IMR-90 (cell line): ENCODE results near the gene IGF1R. TPM values are rescaled to one million over a fixed set of nuclear protein-coding genes. Genes with fewer than 3 reads are reported as not detected.

ENCODE experiments used
- ATAC-seq: fragments of 200-7000 bp; cut with Tn5 transposase; 2 replicates; pipeline ENCODE4 v1.9.1; 2020; ENCODE audit warnings: low read depth, mild to moderate bottlenecking, moderate library complexity
- BruUV-seq: library from RNA; stranded (reverse); fragments of 400-500 nt; replicated peaks from 2 replicates; lab custom pipeline; 2021; lab: Mats Ljungman, UMichigan
- CTCF ChIA-PET: fragments of 300-600 bp; formaldehyde crosslinking; extraction: SDS; loops from one replicate; lab custom pipeline; 2021; ENCODE audit warnings: antibody characterized with exemption; lab: Yijun Ruan, JAX
- POLR2A ChIA-PET: fragments of 300-600 bp; sonication (Branson Sonifier 250); formaldehyde crosslinking; loops from one replicate; lab custom pipeline; 2022; ENCODE audit warnings: antibody characterized with exemption; ENCODE audit not compliant: unreplicated experiment; lab: Charles Lee
- DNase-seq: peaks from one replicate; pipeline ENCODE4 v3.0.0; 2013
- H2AFZ ChIP-seq: replicated peaks from 2 replicates; pipeline ENCODE3; 2013; ENCODE audit warnings: low read length, mild to moderate bottlenecking; ENCODE audit not compliant: poor library complexity
- H2AK5ac ChIP-seq: 2 replicates; pipeline ENCODE4 v1.6.1; 2013; ENCODE audit warnings: low read depth, low read length, inconsistent platforms
- H2AK9ac ChIP-seq: replicated peaks from 2 replicates; pipeline ENCODE3; 2013; ENCODE audit warnings: mild to moderate bottlenecking, low read depth, low read length, moderate library complexity; ENCODE audit not compliant: poor library complexity
- H2BK120ac ChIP-seq: 2 replicates; pipeline ENCODE4 v1.6.1; 2013; ENCODE audit warnings: low read depth, low read length, inconsistent platforms
- H2BK15ac ChIP-seq: 3 replicates; pipeline ENCODE4 v1.6.1; 2013; ENCODE audit warnings: low read depth, low read length, inconsistent platforms
- H2BK20ac ChIP-seq: 2 replicates; pipeline ENCODE4 v1.6.1; 2013; ENCODE audit warnings: low read depth, mild to moderate bottlenecking, inconsistent platforms, low read length, moderate library complexity
- H2BK5ac ChIP-seq: 2 replicates; pipeline ENCODE4 v1.6.1; 2013; ENCODE audit warnings: mild to moderate bottlenecking, low read depth, low read length, inconsistent platforms; ENCODE audit not compliant: poor library complexity, severe bottlenecking
- H3K14ac ChIP-seq: replicated peaks from 2 replicates; pipeline ENCODE4 v1.6.1; 2013; ENCODE audit warnings: low read depth, low read length, inconsistent platforms
- H3K18ac ChIP-seq: 2 replicates; pipeline ENCODE4 v1.6.1; 2013; ENCODE audit warnings: low read depth, low read length, control low read depth
- H3K23ac ChIP-seq: 2 replicates; pipeline ENCODE4 v1.6.1; 2013; ENCODE audit warnings: low read depth, low read length, inconsistent platforms
- H3K27ac ChIP-seq: 2 replicates; pipeline ENCODE4 v1.5.1; 2013; ENCODE audit warnings: mild to moderate bottlenecking, control low read depth, low read length; ENCODE audit not compliant: insufficient read depth
- H3K27me3 ChIP-seq: 2 replicates; pipeline ENCODE4 v1.6.1; 2013; ENCODE audit warnings: low read length; ENCODE audit not compliant: control insufficient read depth, insufficient read depth
- H3K36me3 ChIP-seq: 2 replicates; pipeline ENCODE4 v1.6.1; 2013; ENCODE audit warnings: low read length, mixed read lengths; ENCODE audit not compliant: control insufficient read depth, insufficient read depth
- H3K4ac ChIP-seq: 2 replicates; pipeline ENCODE4 v1.6.1; 2013; ENCODE audit warnings: low read depth, low read length, inconsistent platforms
- H3K4me1 ChIP-seq: 2 replicates; pipeline ENCODE4 v1.6.1; 2013; ENCODE audit warnings: low read length, mixed read lengths; ENCODE audit not compliant: control insufficient read depth, insufficient read depth
- H3K4me2 ChIP-seq: 2 replicates; pipeline ENCODE4 v1.6.1; 2013; ENCODE audit warnings: low read depth, mild to moderate bottlenecking, control low read depth, low read length, moderate library complexity
- H3K4me3 ChIP-seq: 2 replicates; pipeline ENCODE4 v1.5.1; 2013; ENCODE audit warnings: low read depth, mild to moderate bottlenecking, control low read depth, low read length, moderate library complexity; ENCODE audit not compliant: insufficient read depth
- H3K56ac ChIP-seq: 2 replicates; pipeline ENCODE4 v1.6.1; 2013; ENCODE audit warnings: low read length, inconsistent platforms; ENCODE audit not compliant: insufficient read depth; ENCODE audit errors: extremely low read depth
- H3K79me1 ChIP-seq, 2 experiments: 2 replicates each; pipeline ENCODE4 v1.6.1; 2013; ENCODE audit warnings: low read length in 2 of 2, inconsistent platforms in 1 of 2, low read depth in 1 of 2
- H3K9ac ChIP-seq: 2 replicates; pipeline ENCODE4 v1.6.1; 2013; ENCODE audit warnings: low read depth, low read length, control low read depth
- H3K9me1 ChIP-seq: 2 replicates; pipeline ENCODE4 v1.6.1; 2013; ENCODE audit warnings: low read length, inconsistent platforms; ENCODE audit not compliant: insufficient read depth
- H3K9me3 ChIP-seq: 2 replicates; pipeline ENCODE4 v1.6.1; 2013; ENCODE audit warnings: low read length; ENCODE audit not compliant: control insufficient read depth, insufficient read depth
- H4K20me1 ChIP-seq: 2 replicates; pipeline ENCODE4 v1.6.1; 2013; ENCODE audit warnings: low read length, inconsistent platforms; ENCODE audit not compliant: insufficient read depth
- H4K5ac ChIP-seq: 2 replicates; pipeline ENCODE4 v1.6.1; 2013; ENCODE audit warnings: mild to moderate bottlenecking, low read depth, low read length, control low read depth
- H4K8ac ChIP-seq, 2 experiments: 2 replicates each; pipeline ENCODE4 v1.6.1; 2013; ENCODE audit warnings: low read depth in 2 of 2, low read length in 2 of 2, control low read depth in 1 of 2, inconsistent platforms in 1 of 2
- H4K91ac ChIP-seq: 2 replicates; pipeline ENCODE4 v1.6.1; 2013; ENCODE audit warnings: low read depth, low read length, inconsistent platforms; ENCODE audit not compliant: insufficient read depth
- BHLHE40 ChIP-seq: fragments of 150-350 bp; IDR thresholded peaks from 2 replicates; pipeline ENCODE4 v1.6.1; 2016; ENCODE audit warnings: mild to moderate bottlenecking, low read depth, low read length
- CEBPB ChIP-seq: IDR thresholded peaks from 2 replicates; pipeline ENCODE4 v1.6.1; 2012; ENCODE audit warnings: low read depth, low read length, improper control_type of control experiment
- CHD1 ChIP-seq: IDR thresholded peaks from 2 replicates; pipeline ENCODE4 v1.6.1; 2012; ENCODE audit warnings: low read depth, low read length, improper control_type of control experiment
- CTCF ChIP-seq: conservative IDR thresholded peaks from 2 replicates; pipeline ENCODE4 v1.5.1; 2012; ENCODE audit warnings: mild to moderate bottlenecking, low read depth, low read length, improper control_type of control experiment
- ELK1 ChIP-seq: fragments of 150-350 bp; IDR thresholded peaks from 2 replicates; pipeline ENCODE4 v1.6.1; 2016; ENCODE audit warnings: low read depth, mild to moderate bottlenecking, low read length, moderate library complexity, borderline replicate concordance
- FOS ChIP-seq: fragments of 150-350 bp; IDR thresholded peaks from 2 replicates; pipeline ENCODE4 v1.6.1; 2016; ENCODE audit warnings: low read depth, low read length
- MAFK ChIP-seq: IDR thresholded peaks from 2 replicates; pipeline ENCODE4 v1.6.1; 2012; ENCODE audit warnings: low read depth, low read length, improper control_type of control experiment
- MAZ ChIP-seq: IDR thresholded peaks from 2 replicates; pipeline ENCODE4 v1.6.1; 2012; ENCODE audit warnings: low read depth, mild to moderate bottlenecking, low read length, improper control_type of control experiment, moderate library complexity, borderline replicate concordance
- MXI1 ChIP-seq: IDR thresholded peaks from 2 replicates; pipeline ENCODE4 v1.6.1; 2012; ENCODE audit warnings: low read depth, mild to moderate bottlenecking, low read length, moderate library complexity, borderline replicate concordance
- NFE2L2 ChIP-seq: fragments of 150-350 bp; IDR thresholded peaks from 2 replicates; pipeline ENCODE4 v1.6.1; 2016; ENCODE audit warnings: low read depth, mild to moderate bottlenecking, low read length
- POLR2A ChIP-seq: IDR thresholded peaks from 2 replicates; pipeline ENCODE4 v1.6.1; 2012; ENCODE audit warnings: mild to moderate bottlenecking, low read depth, low read length
- RAD21 ChIP-seq: IDR thresholded peaks from 2 replicates; pipeline ENCODE4 v1.6.1; 2012; ENCODE audit warnings: low read length, improper control_type of control experiment
- RCOR1 ChIP-seq: IDR thresholded peaks from 2 replicates; pipeline ENCODE4 v1.6.1; 2012; ENCODE audit warnings: mild to moderate bottlenecking, low read length, improper control_type of control experiment; ENCODE audit not compliant: insufficient replicate concordance
- RFX5 ChIP-seq: IDR thresholded peaks from 2 replicates; pipeline ENCODE4 v1.8.0; 2012; ENCODE audit warnings: low read depth, mild to moderate bottlenecking, low read length, moderate library complexity
- SMC3 ChIP-seq: fragments of 150-350 bp; IDR thresholded peaks from 2 replicates; pipeline ENCODE4 v1.6.1; 2016; ENCODE audit warnings: low read depth, mild to moderate bottlenecking, antibody characterized with exemption, low read length, moderate library complexity
- USF2 ChIP-seq: fragments of 150-350 bp; IDR thresholded peaks from 2 replicates; pipeline ENCODE4 v1.6.1; 2017; ENCODE audit warnings: mild to moderate bottlenecking, antibody characterized with exemption, low read length, low read depth
- WGBS, 2 experiments: methylation state at CpG; one replicate each; pipeline versions ENCODE4 v1.1.5 to v1.1.7; 2013; ENCODE audit warnings: missing lambda C conversion rate in 2 of 2; ENCODE audit not compliant: insufficient read length in 1 of 2; ENCODE audit errors: extremely low coverage in 2 of 2; 5-methylcytosine and 5-hydroxymethylcytosine counted together
- dilution Hi-C: fragments of 300-500 bp; cut with HindIII; formaldehyde crosslinking; loops from one replicate; pipeline ENCODE4 v1.14.3; 2018; ENCODE audit warnings: low sequenced_read_pairs; ENCODE audit not compliant: unreplicated experiment
- in situ Hi-C: fragments of 300-500 bp; cut with MboI; formaldehyde crosslinking; loops from 3 replicates; pipeline ENCODE4 v1.14.3; 2019; ENCODE audit warnings: low sequenced_read_pairs, inconsistent platforms, mixed read lengths
- intact Hi-C: fragments of 100-400 bp; cut with micrococcal nuclease; formaldehyde crosslinking; loops from 2 replicates; pipeline ENCODE4 v1.10.0; 2022
- polyA plus RNA-seq, 3 experiments: library from polyadenylated mRNA; depleted of rRNA; stranded (reverse); fragments of >200 nt; gene quantifications; 2 replicates each; pipeline ENCODE4 v1.2.3, GENCODE V29; 2012; ENCODE audit warnings: low replicate concordance in 1 of 3
- total RNA-seq: library from RNA; depleted of rRNA; stranded (reverse); fragments of >200 nt; gene quantifications from 2 replicates; pipeline ENCODE4 v1.2.3, GENCODE V29; 2012

The IGF1R gene
- total and polyA plus RNA-seq, 2 of the 4 experiments (the other 2 are of a cell fraction) = 24.0 to 24.9 TPM

- no peak overlapping the region for H2AK9ac ChIP-seq
- no peak overlapping the region for H2BK15ac ChIP-seq
- no peaks in the 10 kb centered on the region for H3K9me3 ChIP-seq
- 0 out of 2 replicates have a peak overlapping the region, but pooled peaks have one; percentile 49 for H2AK5ac ChIP-seq
- no peak overlapping the region for H4K91ac ChIP-seq
- H3K9ac ChIP-seq = no peak overlapping the region
- H2BK120ac ChIP-seq = no peak overlapping the region
- H3K79me1 ChIP-seq = peaks cover 32 to 84% of the 10 kb centered on the region in 2 experiments
- dilution Hi-C loops = no loop called here
- H2BK20ac ChIP-seq = no peak overlapping the region
- no peak overlapping the region for H3K56ac ChIP-seq
- H3K4ac ChIP-seq = no peak overlapping the region
- H3K4me3 ChIP-seq = no peak overlapping the region
- H4K20me1 ChIP-seq = peaks cover 70% of the 10 kb centered on the region
- no peak overlapping the region for H3K23ac ChIP-seq
- no TSS peak for BruUV-seq
- intact Hi-C loops = loop anchor here (2.0 to 10.0 kb wide), 5 partner anchors 123 to 334 kb away; partner anchors contain the start of gene IGF1R
- no peak overlapping the region for H4K8ac ChIP-seq
- no peak overlapping the region for H3K14ac ChIP-seq
- peaks cover 16% of the 10 kb centered on the region for H3K4me1 ChIP-seq
- in situ Hi-C loops = loop anchor here (25.0 kb wide), 1 partner anchor 133 kb away; no protein-coding TSS in a partner anchor
- H3K27ac ChIP-seq = no peak overlapping the region
- no peak overlapping the region for H2AFZ ChIP-seq
- no peak overlapping the region for H4K5ac ChIP-seq
- DNase-seq (no peak), ATAC-seq (no peak)
- H3K9me1 ChIP-seq = peaks cover 23% of the 10 kb centered on the region
- peaks cover 3% of the 10 kb centered on the region; the same call in 1 of the 2 replicates for H3K36me3 ChIP-seq
- TF ChIP-seq ELK1 (no peak), MXI1 (no peak), SMC3 (no peak), RCOR1 (no peak), RAD21 (no peak), BHLHE40 (no peak), MAFK (no peak), CHD1 (no peak), CTCF (no peak), NFE2L2 (no peak), POLR2A (no peak), RFX5 (no peak), CEBPB (no peak), USF2 (no peak), MAZ (no peak), FOS (no peak)
- H3K27me3 ChIP-seq = no peaks in the 10 kb centered on the region
- H3K4me2 ChIP-seq = no peak overlapping the region
- no CpG with 5 or more reads among the region's 4 CpGs for WGBS, 2 experiments
- ChIA-PET CTCF (interaction anchor here (0.6 to 1.9 kb wide), 10 partner anchors 13 to 298 kb away, joined by 3 to 5 read pairs (median 3); no protein-coding TSS in a partner anchor), POLR2A (no interaction called here)
- no peak overlapping the region for H3K18ac ChIP-seq
- H2BK5ac ChIP-seq = no peak overlapping the region
Measured at GRCh38 chr15:98778960-98779359, 130.6 kb downstream of the IGF1R start.
